ENCODE measurements around the gene BTBD16.

BTBD16 gene

DNA sequence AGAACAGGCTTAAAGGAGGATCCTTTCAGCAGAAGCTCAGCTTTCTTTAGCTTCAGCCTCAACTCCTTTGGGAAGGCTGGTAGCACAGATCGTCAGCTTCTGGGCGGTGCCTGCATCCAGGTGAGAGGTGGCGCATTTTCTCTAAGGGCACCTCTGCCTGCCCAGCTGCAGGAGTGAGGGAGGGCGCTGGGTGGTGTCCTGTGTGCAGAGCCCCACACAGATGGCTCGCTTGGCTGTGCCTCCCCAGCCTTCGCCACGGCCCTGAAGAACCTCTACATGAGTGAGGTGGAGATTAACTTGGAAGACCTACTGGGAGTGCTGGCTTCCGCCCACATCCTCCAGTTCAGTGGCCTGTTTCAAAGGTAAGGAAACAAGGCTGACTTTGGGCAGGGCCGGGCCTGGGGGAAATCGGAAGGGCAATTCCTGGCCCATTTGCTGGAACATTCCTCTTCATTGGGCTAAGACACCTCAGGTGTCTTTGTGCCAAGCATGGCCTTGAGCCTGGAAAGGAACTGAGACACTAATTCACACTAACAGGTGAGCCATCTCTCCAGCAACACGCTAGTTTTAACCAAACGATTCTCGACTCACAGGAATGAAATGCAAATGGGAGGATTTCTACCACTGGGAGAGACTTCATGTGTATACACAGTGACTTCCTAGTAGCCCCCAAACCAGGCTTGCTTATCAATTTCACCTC, 19.9 kb downstream of the BTBD16 start:
- DNase-seq (ENCODE audit: low spot score) = no peak
- TF ChIP-seq, protein P1, sequence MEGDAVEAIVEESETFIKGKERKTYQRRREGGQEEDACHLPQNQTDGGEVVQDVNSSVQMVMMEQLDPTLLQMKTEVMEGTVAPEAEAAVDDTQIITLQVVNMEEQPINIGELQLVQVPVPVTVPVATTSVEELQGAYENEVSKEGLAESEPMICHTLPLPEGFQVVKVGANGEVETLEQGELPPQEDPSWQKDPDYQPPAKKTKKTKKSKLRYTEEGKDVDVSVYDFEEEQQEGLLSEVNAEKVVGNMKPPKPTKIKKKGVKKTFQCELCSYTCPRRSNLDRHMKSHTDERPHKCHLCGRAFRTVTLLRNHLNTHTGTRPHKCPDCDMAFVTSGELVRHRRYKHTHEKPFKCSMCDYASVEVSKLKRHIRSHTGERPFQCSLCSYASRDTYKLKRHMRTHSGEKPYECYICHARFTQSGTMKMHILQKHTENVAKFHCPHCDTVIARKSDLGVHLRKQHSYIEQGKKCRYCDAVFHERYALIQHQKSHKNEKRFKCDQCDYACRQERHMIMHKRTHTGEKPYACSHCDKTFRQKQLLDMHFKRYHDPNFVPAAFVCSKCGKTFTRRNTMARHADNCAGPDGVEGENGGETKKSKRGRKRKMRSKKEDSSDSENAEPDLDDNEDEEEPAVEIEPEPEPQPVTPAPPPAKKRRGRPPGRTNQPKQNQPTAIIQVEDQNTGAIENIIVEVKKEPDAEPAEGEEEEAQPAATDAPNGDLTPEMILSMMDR (IDR thresholded peaks at IDR 0.05; ENCODE audit: extremely low read depth, missing control alignments) = no peak

DNA sequence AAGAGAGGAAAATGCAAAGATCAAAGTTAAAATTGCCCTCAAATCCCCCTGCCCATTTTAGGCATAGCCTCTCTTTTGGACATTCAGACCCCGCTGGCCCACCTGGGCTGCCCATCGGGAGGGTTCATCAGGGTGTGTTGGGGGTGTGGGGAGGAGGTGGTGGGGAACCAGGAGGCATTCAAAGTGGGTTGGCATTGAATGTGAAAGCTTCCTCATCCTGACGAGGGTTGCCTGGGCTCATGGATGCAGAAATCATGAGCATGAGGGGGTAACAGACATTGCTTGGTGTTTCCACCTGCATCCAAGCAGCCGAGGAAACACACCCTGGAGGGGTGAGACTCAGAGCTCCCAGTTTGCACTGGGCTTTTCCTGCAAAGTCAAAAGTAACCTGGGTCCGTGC, 20.6 kb downstream of the BTBD16 start:
- DNase-seq (ENCODE audit: low spot score) = no peak
- TF ChIP-seq, protein P1 (IDR thresholded peaks at IDR 0.05; ENCODE audit: extremely low read depth, missing control alignments) = no peak

DNA sequence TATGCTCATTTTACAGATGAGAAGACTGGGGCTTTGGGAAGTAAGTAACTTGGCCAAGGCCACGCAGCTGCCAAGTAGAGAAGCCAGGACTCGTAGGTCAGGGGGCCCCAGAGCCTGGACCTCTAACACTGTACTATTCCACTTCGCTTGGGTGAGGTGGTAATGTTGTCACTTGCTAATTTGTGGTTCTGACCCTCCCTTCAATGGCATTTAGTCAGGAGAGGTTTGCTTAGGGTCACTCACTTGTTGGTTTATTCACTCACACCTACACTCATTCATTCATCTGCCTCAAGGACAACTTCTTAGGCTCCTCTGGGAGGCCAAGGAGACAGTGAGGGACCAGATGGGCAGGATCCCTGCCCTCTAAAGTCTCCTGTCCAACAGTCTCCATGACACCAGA, 21.3 kb downstream of the BTBD16 start:
- DNase-seq (ENCODE audit: low spot score) = no peak

DNA sequence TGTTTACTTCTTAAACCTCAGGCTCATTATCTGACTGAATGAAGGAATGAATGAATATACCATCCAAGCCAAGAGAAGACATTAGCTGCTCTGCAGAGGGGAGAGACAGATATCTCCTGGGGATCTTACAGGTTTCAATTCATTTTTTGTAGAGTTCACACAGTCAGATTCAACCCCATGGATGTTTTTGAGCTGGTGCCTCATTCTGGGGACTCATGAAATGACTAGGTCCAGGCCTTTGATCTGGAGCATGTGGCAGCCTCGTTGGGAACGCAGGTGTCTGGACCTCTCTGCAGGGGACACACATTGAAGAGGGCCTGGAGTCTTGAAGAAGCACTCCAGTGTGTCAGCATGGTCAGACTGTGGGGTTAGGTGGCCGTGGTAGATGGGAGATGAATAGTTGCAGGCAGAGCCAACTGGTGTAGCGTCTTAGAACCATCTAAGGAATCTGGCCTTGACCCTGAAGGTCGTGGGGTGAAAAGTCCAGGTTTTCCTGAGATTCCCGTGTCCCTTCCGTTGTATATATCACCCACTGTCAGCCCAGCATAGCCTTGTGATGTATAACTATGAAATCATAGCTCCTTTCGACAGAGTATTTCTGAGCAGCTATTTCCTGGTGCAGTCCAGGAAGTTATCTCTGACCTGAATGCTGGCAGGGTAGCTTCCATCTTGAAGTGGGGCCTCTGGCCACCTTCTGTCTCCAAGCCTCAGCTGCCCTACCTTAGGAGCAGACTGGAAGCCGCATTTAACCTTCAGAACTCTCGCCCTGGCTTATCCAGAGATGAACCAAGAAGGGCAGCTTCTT, 22.3 kb downstream of the BTBD16 start:
- TF ChIP-seq, protein P1 (IDR thresholded peaks at IDR 0.05; ENCODE audit: extremely low read depth, missing control alignments) = no peak
- no peak for DNase-seq (ENCODE audit: low spot score)

More for the DNA sequence above, 21.3 kb downstream of the BTBD16 start:
- TF ChIP-seq, protein P1 (IDR thresholded peaks at IDR 0.05; ENCODE audit: extremely low read depth, missing control alignments) = no peak

DNA sequence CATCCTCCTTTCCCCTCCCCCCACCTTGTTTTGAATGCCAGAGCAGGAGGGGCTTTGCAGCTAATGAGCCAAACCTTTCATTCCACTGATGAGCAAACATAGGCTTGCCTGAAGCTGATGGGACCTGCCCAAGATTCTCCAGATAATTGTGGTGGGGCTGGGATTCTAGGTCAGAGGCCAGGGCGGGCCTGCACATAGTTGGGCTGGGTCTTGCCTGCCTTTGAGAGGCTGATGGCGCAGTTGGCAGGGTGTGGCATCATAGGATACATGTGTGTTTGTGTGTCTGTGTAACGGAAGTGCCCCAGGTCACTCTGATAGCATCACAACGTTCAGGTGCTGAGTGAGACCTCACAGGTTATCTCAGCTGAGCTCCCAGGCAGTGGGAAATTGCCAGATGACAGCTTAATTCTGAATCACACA, 22.9 kb downstream of the BTBD16 start:
- no peak for DNase-seq (ENCODE audit: low spot score)
- TF ChIP-seq, protein P1 (IDR thresholded peaks at IDR 0.05; ENCODE audit: extremely low read depth, missing control alignments) = no peak

DNA sequence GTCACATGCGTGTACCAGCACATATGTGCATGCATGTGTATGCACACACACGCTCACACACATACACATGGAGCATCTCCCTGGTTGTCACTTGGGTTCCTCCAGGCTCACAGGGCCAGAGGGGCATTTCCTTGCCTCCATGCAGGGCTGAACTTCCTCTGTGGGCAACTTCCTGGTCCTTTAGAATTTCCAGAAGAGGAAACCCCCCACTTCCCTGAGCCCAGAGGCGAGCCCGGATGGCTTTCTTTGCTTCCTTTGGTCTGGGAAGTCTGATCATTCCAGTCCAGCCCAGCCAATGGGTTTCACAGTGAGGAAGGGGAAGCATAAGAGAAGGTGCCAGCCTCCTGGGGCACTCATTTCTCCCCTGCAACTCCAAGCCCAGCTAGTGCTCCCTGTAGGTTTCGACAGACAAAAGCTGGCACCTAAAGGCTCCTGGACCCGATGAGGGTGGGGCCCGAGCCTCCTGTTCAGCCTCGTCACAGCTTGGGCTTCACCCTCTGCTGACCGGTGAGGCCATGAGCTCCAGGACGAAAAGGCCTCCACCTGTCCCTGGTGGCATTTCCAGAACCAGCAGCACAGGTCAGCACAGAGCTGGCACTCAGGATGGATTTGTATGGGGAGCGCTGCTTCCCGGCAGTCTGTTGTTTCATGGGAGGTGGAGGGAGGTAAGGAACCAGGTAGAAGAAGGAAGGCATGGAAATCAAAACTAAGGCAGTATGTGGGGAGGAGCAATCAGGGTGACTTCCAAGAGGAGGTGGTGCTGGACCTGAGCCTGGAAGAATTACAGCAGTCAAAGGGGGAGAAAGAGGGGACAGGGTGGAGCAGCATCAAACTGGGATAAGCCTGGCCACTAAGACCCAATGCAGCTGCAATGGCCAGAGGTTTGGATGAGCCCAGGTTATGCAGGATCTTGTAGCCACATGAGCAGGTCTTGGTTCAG, 23.7 kb downstream of the BTBD16 start:
- no peak for DNase-seq (ENCODE audit: low spot score)
- TF ChIP-seq, protein P1 (IDR thresholded peaks at IDR 0.05; ENCODE audit: extremely low read depth, missing control alignments) = no peak

Data from GM20000 (cell line).